HEK293 (cell line): Measurements from ENCODE around the gene WWTR1.

ENCODE experiments used
- CTCF ChIA-PET: fragments of 350-600 bp; formaldehyde crosslinking; extraction: SDS; loops from one replicate; lab custom pipeline; 2021; ENCODE audit warnings: antibody characterized with exemption; lab: Yijun Ruan, JAX
- POLR2A ChIA-PET: fragments of 300-600 bp; formaldehyde crosslinking; extraction: SDS; loops from one replicate; lab custom pipeline; 2020; ENCODE audit warnings: antibody characterized with exemption, inconsistent platforms; lab: Yijun Ruan, JAX
- H3K27ac ChIP-seq: fragments of 200-500 bp; sonication (Bioruptor generic); 2 replicates; pipeline ENCODE4 v1.5.1; 2014; ENCODE audit warnings: low read depth, low read length, control low read depth, inconsistent platforms; ENCODE audit errors: extremely low read depth
- H3K36me3 ChIP-seq, 2 experiments: fragments of 200-500 bp in 1 of 2; sonication (Bioruptor generic) in 1 of 2; 1 replicate in 1 of 2; 2 replicates in 1 of 2; pipeline ENCODE4 v1.5.1; 2014 to 2017; ENCODE audit warnings: inconsistent platforms in 2 of 2, low read length in 2 of 2; ENCODE audit not compliant: control insufficient read depth in 2 of 2, insufficient read depth in 1 of 2
- H3K4me1 ChIP-seq: fragments of 200-500 bp; sonication (Bioruptor generic); 2 replicates; pipeline ENCODE4 v1.5.1; 2014; ENCODE audit warnings: mild to moderate bottlenecking, low read length, inconsistent platforms; ENCODE audit not compliant: control insufficient read depth, insufficient read depth
- H3K4me3 ChIP-seq: 2 replicates; pipeline ENCODE4 v1.5.1; 2011; ENCODE audit warnings: low read depth, mild to moderate bottlenecking, control low read depth, low read length, moderate library complexity
- H3K9me3 ChIP-seq: fragments of 200-500 bp; sonication (Bioruptor generic); 2 replicates; pipeline ENCODE4 v1.5.1; 2014; ENCODE audit warnings: low read depth, low read length, inconsistent platforms; ENCODE audit not compliant: control insufficient read depth, insufficient read depth
- BCL11A ChIP-seq: fragments of 450-650 bp; formaldehyde crosslinking; IDR thresholded peaks from 2 replicates; pipeline ENCODE4 v1.5.1; 2016; ENCODE audit warnings: low read depth, missing biosample characterization, missing genetic modification characterization
- BCL11B ChIP-seq: fragments of 450-650 bp; formaldehyde crosslinking; IDR thresholded peaks from 2 replicates; pipeline ENCODE4 v1.5.1; 2016; ENCODE audit warnings: low read depth, missing biosample characterization, missing genetic modification characterization
- GFI1B ChIP-seq: fragments of 450-650 bp; formaldehyde crosslinking; IDR thresholded peaks from 2 replicates; pipeline ENCODE4 v1.5.1; 2016; ENCODE audit warnings: missing biosample characterization, missing genetic modification characterization
- GLIS2 ChIP-seq: fragments of 450-650 bp; formaldehyde crosslinking; IDR thresholded peaks from 2 replicates; pipeline ENCODE4 v1.5.1; 2016; ENCODE audit warnings: missing biosample characterization, missing genetic modification characterization
- KLF1 ChIP-seq: fragments of 450-650 bp; formaldehyde crosslinking; IDR thresholded peaks from 2 replicates; pipeline ENCODE4 v1.5.1; 2016; ENCODE audit warnings: missing biosample characterization, missing genetic modification characterization
- RBAK ChIP-seq: fragments of 450-650 bp; formaldehyde crosslinking; IDR thresholded peaks from 2 replicates; pipeline ENCODE4 v1.5.1; 2016; ENCODE audit warnings: missing biosample characterization, missing genetic modification characterization
- SP7 ChIP-seq: fragments of 450-650 bp; formaldehyde crosslinking; IDR thresholded peaks from 2 replicates; pipeline ENCODE4 v1.5.1; 2016; ENCODE audit warnings: missing biosample characterization, missing genetic modification characterization
- ZBTB20 ChIP-seq: fragments of 450-650 bp; formaldehyde crosslinking; IDR thresholded peaks from 2 replicates; pipeline ENCODE4 v1.5.1; 2016; ENCODE audit warnings: missing biosample characterization, missing genetic modification characterization
- ZBTB26 ChIP-seq: fragments of 450-650 bp; formaldehyde crosslinking; optimal IDR thresholded peaks from 2 replicates; pipeline ENCODE3; 2016; ENCODE audit warnings: missing biosample characterization, mild to moderate bottlenecking, missing genetic modification characterization
- ZBTB8A ChIP-seq: fragments of 450-650 bp; formaldehyde crosslinking; IDR thresholded peaks from 2 replicates; pipeline ENCODE4 v1.5.1; 2016; ENCODE audit warnings: missing biosample characterization, missing genetic modification characterization
- ZEB2 ChIP-seq: fragments of 450-650 bp; formaldehyde crosslinking; IDR thresholded peaks from 2 replicates; pipeline ENCODE4 v1.5.1; 2016; ENCODE audit warnings: missing biosample characterization, missing genetic modification characterization
- ZFP41 ChIP-seq: fragments of 450-650 bp; formaldehyde crosslinking; IDR thresholded peaks from 2 replicates; pipeline ENCODE4 v1.5.1; 2016; ENCODE audit warnings: missing biosample characterization, missing genetic modification characterization, borderline replicate concordance
- ZIC2 ChIP-seq: fragments of 450-650 bp; formaldehyde crosslinking; IDR thresholded peaks from 2 replicates; pipeline ENCODE4 v1.5.1; 2016; ENCODE audit warnings: missing biosample characterization, missing genetic modification characterization
- ZNF184 ChIP-seq: fragments of 450-650 bp; IDR thresholded peaks from 2 replicates; pipeline ENCODE4 v1.5.1; 2018; ENCODE audit warnings: missing biosample characterization, mild to moderate bottlenecking, missing genetic modification characterization
- ZNF202 ChIP-seq: fragments of 450-650 bp; formaldehyde crosslinking; IDR thresholded peaks from 2 replicates; pipeline ENCODE4 v1.5.1; 2016; ENCODE audit warnings: missing biosample characterization, missing genetic modification characterization, borderline replicate concordance
- ZNF366 ChIP-seq: fragments of 450-650 bp; formaldehyde crosslinking; conservative IDR thresholded peaks from 2 replicates; pipeline ENCODE4 v1.5.1; 2016; ENCODE audit warnings: missing biosample characterization, missing genetic modification characterization
- ZNF449 ChIP-seq: fragments of 450-650 bp; formaldehyde crosslinking; IDR thresholded peaks from 2 replicates; pipeline ENCODE4 v1.5.1; 2017; ENCODE audit warnings: missing biosample characterization, mild to moderate bottlenecking, missing genetic modification characterization, moderate library complexity
- ZNF548 ChIP-seq: fragments of 450-650 bp; formaldehyde crosslinking; IDR thresholded peaks from 2 replicates; pipeline ENCODE4 v1.5.1; 2016; ENCODE audit warnings: missing biosample characterization, missing genetic modification characterization
- ZNF555 ChIP-seq: fragments of 450-650 bp; formaldehyde crosslinking; conservative IDR thresholded peaks from 2 replicates; pipeline ENCODE4 v1.5.1; 2017; ENCODE audit warnings: missing biosample characterization, mild to moderate bottlenecking, missing genetic modification characterization, inconsistent platforms
- ZNF561 ChIP-seq: fragments of 450-650 bp; IDR thresholded peaks from 2 replicates; pipeline ENCODE4 v1.5.1; 2018; ENCODE audit warnings: missing biosample characterization, missing genetic modification characterization, borderline replicate concordance
- ZNF580 ChIP-seq: fragments of 450-650 bp; formaldehyde crosslinking; IDR thresholded peaks from 2 replicates; pipeline ENCODE4 v1.5.1; 2016; ENCODE audit warnings: missing biosample characterization, missing genetic modification characterization
- ZNF600 ChIP-seq: fragments of 450-650 bp; formaldehyde crosslinking; IDR thresholded peaks from 2 replicates; pipeline ENCODE4 v1.5.1; 2016; ENCODE audit warnings: missing biosample characterization, missing genetic modification characterization
- ZNF629 ChIP-seq: fragments of 450-650 bp; formaldehyde crosslinking; IDR thresholded peaks from 2 replicates; pipeline ENCODE4 v1.5.1; 2017; ENCODE audit warnings: missing biosample characterization, missing genetic modification characterization
- ZNF639 ChIP-seq: fragments of 450-650 bp; formaldehyde crosslinking; IDR thresholded peaks from 2 replicates; pipeline ENCODE4 v1.5.1; 2016; ENCODE audit warnings: missing biosample characterization, missing genetic modification characterization
- ZNF664 ChIP-seq: fragments of 450-650 bp; formaldehyde crosslinking; IDR thresholded peaks from 2 replicates; pipeline ENCODE4 v1.5.1; 2016; ENCODE audit warnings: missing biosample characterization, missing genetic modification characterization
- ZNF792 ChIP-seq: fragments of 450-650 bp; formaldehyde crosslinking; IDR thresholded peaks from 2 replicates; pipeline ENCODE4 v1.5.1; 2016; ENCODE audit warnings: missing biosample characterization, missing genetic modification characterization
- ZNF843 ChIP-seq: fragments of 450-650 bp; formaldehyde crosslinking; IDR thresholded peaks from 2 replicates; pipeline ENCODE4 v1.5.1; 2016; ENCODE audit warnings: missing biosample characterization, missing genetic modification characterization
- TF ChIP-seq, protein P1 (sequence below): fragments of 450-650 bp; formaldehyde crosslinking; IDR thresholded peaks from 2 replicates; pipeline ENCODE4 v1.5.1; 2016; ENCODE audit warnings: missing biosample characterization, missing genetic modification characterization

WWTR1 gene

GRCh38 chr3:149646181-149646766 lies 11.6 kb downstream of the WWTR1 start:
- Histone ChIP-seq H3K9me3 (no peaks in the 10 kb centered on the region), H3K4me3 (no peak overlapping the region), H3K27ac (no peak overlapping the region), H3K4me1 (peaks cover 7% of the 10 kb centered on the region), H3K36me3 (peaks cover 5 to 20% of the 10 kb centered on the region in 2 experiments; a peak in 2 of 3 replicates)
- ChIA-PET CTCF (no interaction called here), POLR2A (interaction anchor here (1.0 kb wide), 1 partner anchor 11 kb away, joined by 4 read pairs; the partner anchor contains the start of gene WWTR1)
- TF ChIP-seq ZNF629 (tag by site-specific recombination) (0 out of 2 replicates have a peak, but pooled peaks have one; percentile 42), ZNF449 (tag by site-specific recombination) (peak; percentile 57), ZNF202 (tag by site-specific recombination) (no peak), ZNF366 (0 out of 2 replicates have a peak, but pooled peaks have one; percentile 12), ZEB2 (peak; percentile 45), ZNF639 (tag by site-specific recombination) (no peak)

DNA sequence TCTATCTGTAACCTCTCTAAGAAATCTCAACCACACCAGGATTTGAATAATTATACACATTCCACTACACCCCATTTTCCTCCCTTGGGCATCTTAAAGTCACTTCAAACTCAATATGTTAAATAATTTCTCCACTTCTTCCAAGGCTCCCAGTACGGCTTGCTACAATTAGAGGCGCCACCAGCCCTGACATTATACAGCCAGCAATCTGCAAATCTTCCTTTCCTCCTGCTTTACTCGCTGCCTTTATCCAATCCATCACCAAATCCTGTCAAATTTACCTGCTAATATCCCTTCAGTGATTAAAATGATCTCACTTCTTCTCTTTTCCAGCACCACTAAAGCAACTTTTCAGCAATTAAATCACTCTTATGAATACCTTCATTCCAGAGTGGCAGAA lies 13.9 kb downstream of the WWTR1 start:
- POLR2A ChIA-PET = no interaction called here

GRCh38 chr3:149643482-149643798 lies 14.4 kb downstream of the WWTR1 start:
- ChIA-PET CTCF (interaction anchor here (0.6 kb wide), 1 partner anchor 74 kb away, joined by 4 read pairs; no protein-coding TSS in a partner anchor), POLR2A (no interaction called here)
- TF ChIP-seq BCL11B (tag by site-specific recombination) (0 out of 2 replicates have a peak, but pooled peaks have one; percentile 71), ZNF580 (tag by site-specific recombination) (0 out of 2 replicates have a peak, but pooled peaks have one; percentile 26), ZNF555 (no peak), BCL11A (peak; percentile 2; the same call in 1 of the 2 replicates), ZNF843 (tag by site-specific recombination) (peak; percentile 57; the same call in 1 of the 2 replicates), ZNF792 (tag by site-specific recombination) (no peak), ZBTB26 (tag by site-specific recombination) (no peak), ZNF629 (tag by site-specific recombination) (0 out of 2 replicates have a peak, but pooled peaks have one; percentile 6), ZBTB8A (tag by site-specific recombination) (0 out of 2 replicates have a peak, but pooled peaks have one; percentile 8), ZBTB20 (tag by site-specific recombination) (peak; percentile 44; the same call in 1 of the 2 replicates)
- TF ChIP-seq, protein P1, sequence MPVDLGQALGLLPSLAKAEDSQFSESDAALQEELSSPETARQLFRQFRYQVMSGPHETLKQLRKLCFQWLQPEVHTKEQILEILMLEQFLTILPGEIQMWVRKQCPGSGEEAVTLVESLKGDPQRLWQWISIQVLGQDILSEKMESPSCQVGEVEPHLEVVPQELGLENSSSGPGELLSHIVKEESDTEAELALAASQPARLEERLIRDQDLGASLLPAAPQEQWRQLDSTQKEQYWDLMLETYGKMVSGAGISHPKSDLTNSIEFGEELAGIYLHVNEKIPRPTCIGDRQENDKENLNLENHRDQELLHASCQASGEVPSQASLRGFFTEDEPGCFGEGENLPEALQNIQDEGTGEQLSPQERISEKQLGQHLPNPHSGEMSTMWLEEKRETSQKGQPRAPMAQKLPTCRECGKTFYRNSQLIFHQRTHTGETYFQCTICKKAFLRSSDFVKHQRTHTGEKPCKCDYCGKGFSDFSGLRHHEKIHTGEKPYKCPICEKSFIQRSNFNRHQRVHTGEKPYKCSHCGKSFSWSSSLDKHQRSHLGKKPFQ (tag by site-specific recombination) = peak; percentile 99
- peaks cover 0 to 3% of the 10 kb centered on the region in 2 experiments; a peak in 1 of 3 replicates for H3K36me3 ChIP-seq
- H3K4me3 ChIP-seq = no peak overlapping the region
- peaks cover 10% of the 10 kb centered on the region for H3K4me1 ChIP-seq
- no peaks in the 10 kb centered on the region for H3K9me3 ChIP-seq
- H3K27ac ChIP-seq = no peak overlapping the region

More for the DNA sequence above, 13.9 kb downstream of the WWTR1 start:
- peak; percentile 44; the same call in 1 of the 2 replicates for TF ChIP-seq GFI1B (tag by site-specific recombination)
- TF ChIP-seq KLF1 (tag by site-specific recombination) = no peak
- no peak for TF ChIP-seq GLIS2
- TF ChIP-seq ZNF600 (tag by site-specific recombination) = peak; percentile 46
- TF ChIP-seq ZNF548 (tag by site-specific recombination) = no peak
- no peak for TF ChIP-seq ZNF184 (tag by site-specific recombination)
- no peak for TF ChIP-seq ZNF664 (tag by site-specific recombination)
- TF ChIP-seq ZFP41 (tag by site-specific recombination) = no peak
- no peak for TF ChIP-seq RBAK (tag by site-specific recombination)
- TF ChIP-seq ZNF561 (tag by site-specific recombination) = no peak
- TF ChIP-seq ZIC2 (tag by site-specific recombination) = no peak
- TF ChIP-seq SP7 (tag by site-specific recombination) = peak; percentile 13; the same call in 1 of the 2 replicates
- TF ChIP-seq, all 188 proteins: peak for 3
- no peaks in the 10 kb centered on the region for H3K9me3 ChIP-seq
- H3K36me3 ChIP-seq = peaks cover 0 to 6% of the 10 kb centered on the region in 2 experiments; a peak in 1 of 3 replicates
- peaks cover 10% of the 10 kb centered on the region for H3K4me1 ChIP-seq
- H3K4me3 ChIP-seq = no peak overlapping the region
- CTCF ChIA-PET = no interaction called here
- H3K27ac ChIP-seq = no peak overlapping the region
